Astrocyte of the cerebellum (primary cell): ENCODE results near the gene XXYLT1.
"Not testable (repeated sequence)": the region's sequence is repeated elsewhere in the genome, so short reads cannot be mapped to it uniquely, and the experiment has no call there.

ENCODE experiments used
- DNase-seq: peaks from one replicate; pipeline ENCODE4 v3.0.0-alpha.2; 2011; ENCODE audit warnings: low read depth
- H3K4me3 ChIP-seq: 2 replicates; pipeline ENCODE4 v1.5.1; 2011; ENCODE audit warnings: mild to moderate bottlenecking, low read depth, low read length, moderate library complexity
- in situ Hi-C: cut with HindIII; loops from 2 replicates; pipeline ENCODE4 v1.10.0; 2017; ENCODE audit warnings: low sequenced_read_pairs
- TF ChIP-seq, protein P1 (sequence below): IDR thresholded peaks from 2 replicates; pipeline ENCODE4 v1.5.1; 2012; ENCODE audit warnings: low read length, low read depth, moderate library complexity, mild to moderate bottlenecking; ENCODE audit errors: missing control alignments

The XXYLT1 gene

DNA sequence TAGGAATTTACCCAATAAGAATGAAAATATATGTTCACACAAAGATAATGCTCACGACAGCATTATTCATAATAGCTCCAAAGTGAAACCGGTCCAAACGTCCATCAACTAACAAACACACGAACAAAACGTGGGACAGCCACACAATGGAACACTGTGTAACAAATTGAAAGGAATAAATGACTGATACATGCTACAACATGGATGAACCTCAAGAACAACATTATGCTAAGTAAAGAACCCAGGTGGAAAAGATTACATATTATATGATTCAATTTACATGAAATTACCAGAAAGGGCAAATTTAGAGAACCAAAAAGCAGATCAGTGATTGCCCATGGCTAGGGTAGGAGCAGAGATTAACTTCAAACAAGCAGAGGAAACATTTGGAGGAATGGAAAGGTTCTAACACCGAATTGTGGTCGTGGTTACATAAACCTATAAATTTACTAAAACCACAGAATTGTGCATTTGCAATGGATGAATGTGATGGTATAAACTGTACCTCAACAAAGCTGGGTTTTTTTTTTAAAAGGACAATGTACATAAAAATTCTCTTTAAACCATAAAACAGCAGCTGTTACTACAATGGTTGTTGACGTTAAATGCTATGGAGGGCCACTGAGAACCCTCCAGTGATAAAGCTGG, 76.3 kb downstream of the XXYLT1 start:
- TF ChIP-seq, protein P1, sequence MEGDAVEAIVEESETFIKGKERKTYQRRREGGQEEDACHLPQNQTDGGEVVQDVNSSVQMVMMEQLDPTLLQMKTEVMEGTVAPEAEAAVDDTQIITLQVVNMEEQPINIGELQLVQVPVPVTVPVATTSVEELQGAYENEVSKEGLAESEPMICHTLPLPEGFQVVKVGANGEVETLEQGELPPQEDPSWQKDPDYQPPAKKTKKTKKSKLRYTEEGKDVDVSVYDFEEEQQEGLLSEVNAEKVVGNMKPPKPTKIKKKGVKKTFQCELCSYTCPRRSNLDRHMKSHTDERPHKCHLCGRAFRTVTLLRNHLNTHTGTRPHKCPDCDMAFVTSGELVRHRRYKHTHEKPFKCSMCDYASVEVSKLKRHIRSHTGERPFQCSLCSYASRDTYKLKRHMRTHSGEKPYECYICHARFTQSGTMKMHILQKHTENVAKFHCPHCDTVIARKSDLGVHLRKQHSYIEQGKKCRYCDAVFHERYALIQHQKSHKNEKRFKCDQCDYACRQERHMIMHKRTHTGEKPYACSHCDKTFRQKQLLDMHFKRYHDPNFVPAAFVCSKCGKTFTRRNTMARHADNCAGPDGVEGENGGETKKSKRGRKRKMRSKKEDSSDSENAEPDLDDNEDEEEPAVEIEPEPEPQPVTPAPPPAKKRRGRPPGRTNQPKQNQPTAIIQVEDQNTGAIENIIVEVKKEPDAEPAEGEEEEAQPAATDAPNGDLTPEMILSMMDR = no peak
- in situ Hi-C loops = no loop called here
- no peak for DNase-seq
- no peak overlapping the region for H3K4me3 ChIP-seq

DNA sequence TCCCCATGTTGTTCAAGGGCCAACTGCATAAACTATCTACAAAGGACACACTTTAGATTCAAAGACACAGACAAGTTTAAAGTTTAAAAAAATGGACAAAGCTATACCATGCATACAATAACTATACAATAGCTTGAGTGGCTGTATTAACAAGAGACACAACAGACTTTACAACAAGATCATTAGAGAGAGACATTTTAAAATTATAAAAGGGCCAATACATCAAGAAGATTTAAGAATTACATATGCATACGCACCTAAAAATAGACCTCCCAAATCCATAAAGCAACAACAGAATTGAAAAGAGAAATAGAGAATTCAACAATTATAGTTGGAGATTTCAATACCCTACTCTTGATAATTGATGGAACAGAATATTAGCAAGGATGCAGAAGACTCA, 79.4 kb downstream of the XXYLT1 start:
- TF ChIP-seq, protein P1 = no peak
- H3K4me3 ChIP-seq = no peak overlapping the region
- in situ Hi-C loops = no loop called here
- no peak for DNase-seq

DNA sequence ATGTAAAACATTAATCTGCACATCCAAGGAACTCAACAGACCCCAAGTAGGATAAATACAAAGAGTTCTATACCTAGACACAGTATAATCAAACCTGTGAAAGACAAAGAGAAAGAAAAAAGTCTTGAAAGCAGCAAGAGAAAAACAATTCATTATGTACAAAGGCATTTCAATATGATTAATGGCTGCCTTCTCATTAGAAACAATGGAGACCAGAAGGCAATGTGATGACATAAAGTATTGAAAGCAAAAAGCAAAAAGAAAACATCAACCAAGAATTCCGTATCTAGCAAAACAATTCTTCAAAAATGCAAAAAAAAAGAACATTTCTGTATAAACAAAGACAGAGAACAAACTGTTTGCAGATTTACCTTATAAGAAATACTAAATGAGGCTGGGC, 81.1 kb downstream of the XXYLT1 start:
- DNase-seq = no peak
- H3K4me3 ChIP-seq = no peak overlapping the region
- in situ Hi-C loops = no loop called here
- TF ChIP-seq, protein P1 = no peak

DNA sequence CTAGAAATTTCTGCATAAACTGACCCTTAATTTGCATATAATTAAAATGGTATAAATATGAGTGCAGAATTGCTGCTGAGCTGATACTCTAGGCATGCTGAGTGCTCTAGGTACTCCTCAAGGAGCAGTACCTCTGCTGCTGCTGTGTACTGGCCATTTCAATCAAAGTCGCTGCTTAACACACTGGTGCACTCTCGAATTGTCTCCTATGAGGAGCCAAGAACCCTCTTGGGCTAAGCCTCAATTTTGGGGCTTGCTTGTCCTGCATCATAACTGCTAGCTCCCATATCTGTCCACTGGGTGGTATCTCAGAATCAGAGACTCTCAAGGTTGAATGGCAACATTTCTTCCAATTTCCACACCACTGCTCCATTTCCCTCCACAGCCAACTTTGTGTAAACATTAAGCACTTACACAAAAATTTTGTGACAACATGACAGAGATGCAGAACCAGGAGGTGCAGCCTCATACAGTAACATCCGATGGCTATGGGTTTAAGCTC, 82.5 kb downstream of the XXYLT1 start:
- TF ChIP-seq, protein P1 = peak; percentile 36
- in situ Hi-C loops = no loop called here
- no peak for DNase-seq
- H3K4me3 ChIP-seq = no peak overlapping the region

DNA sequence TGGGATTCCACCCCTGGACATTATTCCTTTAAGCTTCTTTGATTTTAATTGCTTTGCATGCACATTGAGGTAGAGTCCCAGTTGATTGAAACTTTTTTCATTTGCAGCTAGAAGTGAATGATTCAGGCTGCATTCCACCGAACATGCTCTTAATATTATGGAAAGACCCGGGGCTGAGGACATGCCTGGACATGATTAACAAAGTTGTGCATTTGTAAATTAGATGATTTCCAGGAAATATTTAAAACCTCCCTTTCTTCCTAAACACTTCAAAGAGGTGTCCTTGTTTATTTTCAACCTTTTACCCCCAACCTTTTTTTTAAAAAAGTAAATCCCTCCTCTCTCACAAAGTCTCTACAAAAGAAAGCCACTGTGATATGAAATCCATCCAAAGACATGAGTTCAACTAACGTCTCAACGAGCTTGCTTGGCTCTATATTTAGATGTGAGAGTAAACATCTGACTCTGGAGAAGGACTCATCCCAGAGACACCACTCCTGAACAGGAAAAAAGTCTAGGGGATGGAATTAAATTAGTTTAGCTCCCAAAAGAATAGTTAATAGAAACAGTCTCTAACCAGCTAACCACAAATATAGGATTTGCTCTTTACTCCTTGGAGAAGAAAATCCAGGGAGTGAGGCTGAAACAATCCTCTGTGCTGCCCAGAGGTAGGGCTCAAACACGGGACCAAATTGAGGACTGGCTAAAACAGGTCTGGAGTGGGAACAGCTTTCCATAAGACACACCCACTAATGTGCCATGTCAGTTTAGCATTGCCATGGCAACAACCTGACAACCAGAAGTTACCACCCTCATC, 83.1 kb downstream of the XXYLT1 start:
- H3K4me3 ChIP-seq = no peak overlapping the region
- TF ChIP-seq, protein P1 = no peak
- in situ Hi-C loops = no loop called here
- no peak for DNase-seq

DNA sequence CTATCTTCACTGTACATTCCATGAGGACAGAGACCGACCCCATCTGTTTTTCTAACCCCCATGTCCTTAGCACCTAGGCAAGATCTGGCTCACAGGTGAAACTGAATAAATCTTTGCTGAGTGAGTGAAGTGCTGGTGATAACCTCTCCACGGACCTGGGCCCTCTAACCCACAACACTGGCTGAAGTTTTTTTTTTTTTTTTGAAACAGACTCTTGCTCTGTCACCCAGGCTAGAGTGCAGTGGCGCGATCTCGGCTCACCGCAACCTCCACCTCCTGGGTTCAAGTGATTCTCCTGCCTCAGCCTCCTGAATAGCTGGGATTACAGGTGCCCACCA, 84.3 kb downstream of the XXYLT1 start:
- DNase-seq, H3K4me3 ChIP-seq, in situ Hi-C loops: not testable (repeated sequence)
